EL (cell line): Measurements from ENCODE around the gene ENOSF1.
A peak's percentile ranks its signal among the peaks of the same experiment; 100 is the strongest.
"Not testable (repeated sequence)": the region's sequence is repeated elsewhere in the genome, so short reads cannot be mapped to it uniquely, and the experiment has no call there.

Experiments used
- DNase-seq: peaks from one replicate; pipeline ENCODE4 v3.0.0-alpha.2; 2016

Gene ENOSF1

DNA sequence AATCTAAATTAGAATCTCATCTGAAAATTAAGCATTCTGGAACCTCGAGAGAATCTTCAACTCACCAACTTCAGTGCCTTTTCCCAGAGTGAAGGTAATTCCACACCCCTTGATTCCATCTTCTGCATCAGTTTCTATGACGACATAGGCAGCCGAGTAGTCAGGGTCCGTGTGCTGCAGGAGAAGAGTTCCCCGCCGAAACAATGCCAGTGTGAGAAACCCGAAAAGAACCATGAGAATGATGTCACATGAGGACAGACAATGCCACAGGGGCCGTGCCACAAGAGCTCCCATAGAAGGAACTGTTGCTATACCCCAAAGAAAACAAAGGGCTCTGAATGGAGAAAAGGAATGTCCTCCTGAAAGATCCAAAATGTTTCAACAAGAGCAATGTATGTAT lies 6.0 kb downstream of the ENOSF1 start:
- DNase-seq, result no peak

DNA sequence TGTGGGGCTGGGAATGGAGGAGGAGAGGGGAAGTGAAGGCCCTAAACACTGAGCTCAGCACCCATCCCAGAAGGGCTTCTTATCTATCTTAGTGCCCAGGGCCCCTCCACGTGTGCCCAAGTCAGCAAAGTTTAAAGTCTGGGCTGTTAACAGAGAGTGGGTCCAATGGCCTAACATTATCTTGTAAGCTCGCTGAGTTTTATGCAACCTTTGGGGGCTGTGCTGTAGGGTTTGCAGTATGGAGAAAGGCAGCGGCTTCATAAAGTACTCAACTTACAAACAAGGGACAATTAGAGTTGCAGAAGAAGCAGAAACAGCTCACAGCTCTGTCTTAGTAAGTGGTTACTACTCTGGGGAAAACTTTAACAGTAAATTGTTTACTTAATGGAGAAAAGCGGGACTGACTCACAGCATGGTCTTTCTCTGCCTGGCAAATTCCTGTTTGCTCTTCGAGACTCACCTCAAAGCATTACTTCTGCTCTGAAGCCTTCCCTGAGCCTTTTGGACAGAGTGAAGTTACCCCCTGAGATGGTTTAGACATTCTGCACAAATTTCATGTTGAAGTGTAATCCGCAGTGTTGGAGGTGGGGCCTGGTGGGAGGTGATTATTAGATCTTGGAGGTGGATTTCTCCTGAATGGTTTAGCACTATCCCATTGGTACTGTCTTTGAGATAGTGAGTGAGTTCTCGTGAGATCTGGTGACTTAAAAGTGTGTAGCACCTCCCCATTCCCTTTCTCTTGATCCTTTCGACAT lies 9.0 kb downstream of the ENOSF1 start:
- DNase-seq, result peak; percentile 72

DNA sequence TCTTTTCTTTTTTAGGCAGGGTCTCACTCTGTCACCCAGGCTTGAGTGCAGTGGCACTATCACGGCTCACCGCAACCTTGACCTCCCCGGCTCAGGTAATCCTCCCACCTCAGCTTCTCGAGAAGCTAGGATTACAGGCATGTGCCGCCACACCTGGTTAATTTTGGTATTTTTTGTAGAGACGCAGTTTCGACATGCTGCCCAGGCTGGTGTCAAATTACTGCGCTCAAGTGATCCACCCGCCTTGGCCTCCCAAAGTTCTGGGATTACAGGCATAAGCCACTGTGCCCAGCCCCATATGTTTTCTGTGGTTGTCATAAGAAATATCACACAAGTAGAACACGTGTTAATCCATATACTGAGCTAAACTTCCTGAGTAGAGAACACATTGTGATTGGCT lies 14.6 kb downstream of the ENOSF1 start:
- no peak for DNase-seq

DNA sequence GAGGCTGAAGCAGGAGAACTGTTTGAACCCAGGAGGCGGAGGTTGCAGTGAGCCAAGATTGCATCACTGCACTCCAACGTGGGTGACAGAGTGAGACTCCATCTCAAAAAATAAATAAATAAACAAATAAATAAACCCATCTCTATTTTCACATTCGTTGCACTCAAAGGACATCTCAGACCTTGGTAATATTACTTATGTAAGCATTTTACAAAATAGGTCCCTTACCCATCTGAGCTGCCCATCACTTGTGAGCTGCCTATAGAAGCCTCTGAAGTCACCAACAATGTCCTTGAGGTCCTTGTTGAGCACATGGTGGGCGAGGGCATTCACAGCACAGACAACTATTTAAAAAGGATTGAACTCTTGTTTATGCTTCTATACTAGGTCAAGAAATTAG lies 15.4 kb downstream of the ENOSF1 start:
- DNase-seq, result no peak

DNA sequence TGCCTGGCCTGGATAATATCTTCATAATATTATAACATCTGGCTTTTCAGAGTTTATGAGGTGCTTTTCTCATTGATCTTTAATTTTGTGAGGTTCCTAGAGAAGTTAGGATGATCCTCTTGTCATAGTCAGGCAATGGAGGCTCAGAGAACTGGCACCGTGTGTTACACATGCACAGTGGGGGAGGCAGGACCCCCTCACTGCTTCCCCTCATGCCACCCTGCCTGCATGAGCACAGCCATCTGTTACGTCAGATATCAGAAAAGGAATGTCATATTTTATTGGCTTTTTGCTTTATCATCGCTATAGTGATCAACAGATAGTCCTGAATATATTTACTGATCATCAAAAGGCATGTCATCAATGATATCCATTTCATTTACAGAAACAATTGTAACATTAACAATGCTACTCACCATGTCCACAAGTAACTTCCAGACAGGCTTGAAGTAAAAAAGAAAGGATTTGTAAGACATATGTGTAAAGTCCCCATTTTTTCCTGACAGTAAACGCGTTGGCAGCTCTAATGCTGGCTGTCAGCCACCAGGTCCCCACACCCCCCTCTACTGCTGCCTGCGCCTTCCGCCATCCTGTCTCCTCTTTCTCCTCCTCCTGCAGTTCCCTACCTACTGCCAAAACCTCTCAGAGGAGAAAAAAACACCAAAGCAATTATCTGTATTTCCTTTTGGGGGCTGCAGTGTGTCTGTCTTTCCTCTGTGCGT lies 18.8 kb downstream of the ENOSF1 start:
- no peak for DNase-seq

DNA sequence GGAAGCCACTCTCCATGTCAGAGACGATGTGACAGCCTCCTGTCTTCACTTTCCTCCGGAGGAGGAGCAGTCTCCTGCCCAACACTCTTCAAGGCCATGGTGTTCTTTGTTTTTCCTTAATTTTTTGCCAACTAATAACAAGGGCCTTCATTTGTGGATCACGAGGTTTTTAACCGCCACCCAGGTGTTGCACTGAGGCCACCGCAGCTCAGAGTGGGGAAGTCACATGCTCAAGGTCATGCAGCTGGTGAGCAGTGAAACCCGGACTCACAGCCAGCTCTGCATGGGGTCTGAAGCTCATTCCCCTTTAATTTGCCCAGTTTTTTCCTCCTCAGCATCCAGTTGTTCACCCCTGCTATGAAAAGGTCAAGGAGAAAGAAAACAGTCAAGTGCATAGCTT lies 19.6 kb downstream of the ENOSF1 start:
- DNase-seq, result no peak

DNA sequence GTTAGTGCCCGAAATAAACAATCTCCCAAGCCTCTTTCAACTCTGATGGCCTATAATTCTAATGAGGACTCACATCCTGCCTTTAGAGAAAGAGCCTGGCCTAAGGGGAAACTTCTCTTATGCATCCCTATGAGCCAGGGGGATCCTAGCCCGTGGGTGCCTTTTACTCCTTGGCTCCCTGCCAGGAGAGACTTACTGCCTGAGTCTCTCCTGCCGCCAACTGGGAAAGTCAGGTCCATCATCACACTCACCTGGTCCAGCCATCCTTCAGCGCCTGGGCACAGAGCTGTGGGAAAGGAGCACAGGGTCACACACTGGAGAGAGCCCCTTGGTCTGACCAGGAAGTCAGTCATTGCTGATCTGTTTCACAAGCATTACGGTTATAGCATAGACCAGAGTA lies 24.1 kb downstream of the ENOSF1 start:
- DNase-seq, result no peak

DNA sequence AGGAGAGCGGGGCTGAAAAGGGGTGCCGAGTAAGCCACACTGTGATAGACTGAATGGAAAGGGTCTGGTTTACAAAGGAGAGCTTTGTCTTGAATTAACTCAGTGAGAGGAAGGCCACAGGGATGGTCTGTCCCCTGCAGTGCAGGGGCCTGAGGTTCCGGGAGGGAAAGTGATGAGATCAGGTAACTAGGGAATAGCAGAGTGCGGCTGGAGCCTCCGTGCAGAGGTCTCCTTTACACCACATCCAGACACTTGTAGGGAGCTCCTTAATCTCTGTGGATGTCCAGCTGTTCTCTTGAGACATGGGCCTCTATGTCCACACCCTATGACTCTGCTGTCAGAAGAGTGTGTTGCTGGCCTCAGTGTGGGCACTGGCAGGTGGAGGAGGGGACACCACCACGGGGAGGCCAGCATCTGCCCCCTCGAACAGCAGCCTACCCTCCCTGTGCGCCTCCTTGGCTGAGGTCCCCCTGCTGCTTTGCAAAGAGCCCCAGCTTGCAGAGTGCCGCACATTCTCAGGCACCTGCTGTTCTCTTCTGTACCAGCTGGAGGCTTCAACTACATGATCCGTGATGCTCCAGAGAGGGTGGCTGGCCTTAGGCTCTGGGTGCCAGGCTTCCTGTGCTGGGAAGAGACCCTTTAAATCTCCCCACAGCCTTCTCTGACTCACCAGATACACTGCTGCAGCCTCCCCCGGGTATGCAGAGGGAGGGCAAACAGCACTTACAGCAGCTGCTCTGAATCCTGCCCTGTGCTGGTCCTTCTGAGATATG lies 25.9 kb downstream of the ENOSF1 start:
- peak; percentile 20 for DNase-seq

DNA sequence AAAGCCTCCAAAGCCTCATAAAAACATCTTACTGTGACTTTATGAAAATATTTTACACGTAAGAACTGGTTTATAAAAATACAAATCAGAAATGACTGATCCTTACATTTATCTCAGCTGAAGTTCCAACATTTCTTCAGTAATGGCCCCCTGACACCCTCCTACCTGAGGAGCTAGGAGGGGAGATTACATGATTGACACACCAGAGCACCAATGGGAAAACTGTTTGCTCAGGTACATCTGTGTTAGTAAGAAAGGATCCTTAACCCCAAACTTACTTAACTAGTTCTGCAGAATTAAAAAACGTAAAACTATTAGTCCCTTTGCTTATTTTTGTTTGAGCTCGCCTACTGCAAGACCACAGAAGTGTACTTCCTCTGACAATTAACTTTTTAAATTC lies 27.0 kb downstream of the ENOSF1 start:
- DNase-seq, result no peak

DNA sequence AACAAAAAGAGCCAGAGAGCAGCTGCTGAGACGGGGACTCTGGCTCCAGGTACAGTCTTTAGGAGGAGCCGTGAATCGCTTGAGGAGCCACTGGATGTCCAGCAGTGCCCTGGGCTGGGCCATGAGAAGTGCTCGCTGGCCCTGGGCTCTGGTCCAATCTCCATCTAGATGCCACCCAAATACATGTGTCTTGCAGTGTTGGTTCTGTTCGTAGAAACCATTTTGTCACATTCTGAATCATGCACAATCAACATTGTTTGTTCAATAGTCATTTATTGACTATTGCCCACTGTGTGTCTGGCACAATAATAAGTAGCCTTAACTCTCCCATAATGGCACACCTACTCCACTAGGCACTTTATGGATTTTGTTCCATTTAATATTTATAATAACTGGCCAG lies 28.9 kb downstream of the ENOSF1 start:
- no peak for DNase-seq

DNA sequence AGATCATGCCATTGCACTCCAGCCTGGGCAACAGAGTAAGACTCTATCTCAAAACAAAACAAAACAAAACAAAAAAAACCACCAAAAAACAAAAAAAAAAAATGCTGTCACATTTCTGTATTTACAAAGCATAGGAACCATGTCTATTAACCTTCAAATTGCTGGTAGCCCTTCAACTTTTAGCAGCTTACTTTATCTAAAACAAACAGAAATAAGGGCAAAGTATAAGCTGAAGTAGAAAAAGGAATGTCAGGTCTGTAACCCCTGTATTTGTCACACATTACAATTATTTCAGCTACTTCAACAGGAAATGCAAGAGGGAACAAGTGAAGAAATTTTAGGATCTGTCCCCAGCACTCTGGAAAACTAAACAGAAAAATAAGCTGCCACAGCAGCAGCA lies 29.6 kb downstream of the ENOSF1 start:
- no peak for DNase-seq

DNA sequence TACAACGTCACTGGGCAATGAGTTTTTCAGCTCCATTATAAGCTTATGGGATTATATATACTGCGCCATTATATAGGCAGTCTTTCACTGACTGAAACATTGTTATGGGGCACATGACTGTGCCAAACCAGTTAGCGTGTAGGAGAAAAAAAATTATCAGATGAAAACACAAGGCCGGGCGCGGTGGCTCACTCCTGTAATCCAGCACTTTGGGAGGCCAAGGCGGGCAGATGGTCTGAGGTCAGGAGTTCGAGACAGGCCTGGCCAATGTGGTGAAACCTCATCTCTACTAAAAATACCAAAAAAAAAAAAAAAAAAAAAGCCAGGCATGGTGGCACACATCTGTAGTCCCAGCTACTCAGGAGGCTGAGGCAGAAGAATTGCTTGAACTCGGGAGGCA lies 30.0 kb downstream of the ENOSF1 start:
- not testable (repeated sequence) for DNase-seq

DNA sequence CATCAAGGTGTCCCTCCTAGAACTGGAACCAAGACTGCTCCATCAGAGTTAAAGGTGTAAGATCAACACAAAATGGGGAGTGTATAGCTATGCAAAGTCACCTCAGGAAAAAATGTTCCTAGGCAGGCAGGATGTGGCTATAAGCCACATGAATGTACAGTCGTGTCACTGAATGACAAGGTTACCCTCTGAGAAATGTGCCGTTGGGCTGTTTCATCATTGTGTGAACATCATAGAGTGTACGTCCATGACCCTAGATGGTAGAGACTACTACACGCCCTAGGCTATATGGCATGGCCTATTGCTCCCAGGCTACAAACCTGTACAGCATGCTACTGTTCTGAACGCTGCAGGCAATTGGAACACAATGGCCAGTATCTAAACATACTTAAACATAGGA lies 30.4 kb downstream of the ENOSF1 start:
- no peak for DNase-seq

DNA sequence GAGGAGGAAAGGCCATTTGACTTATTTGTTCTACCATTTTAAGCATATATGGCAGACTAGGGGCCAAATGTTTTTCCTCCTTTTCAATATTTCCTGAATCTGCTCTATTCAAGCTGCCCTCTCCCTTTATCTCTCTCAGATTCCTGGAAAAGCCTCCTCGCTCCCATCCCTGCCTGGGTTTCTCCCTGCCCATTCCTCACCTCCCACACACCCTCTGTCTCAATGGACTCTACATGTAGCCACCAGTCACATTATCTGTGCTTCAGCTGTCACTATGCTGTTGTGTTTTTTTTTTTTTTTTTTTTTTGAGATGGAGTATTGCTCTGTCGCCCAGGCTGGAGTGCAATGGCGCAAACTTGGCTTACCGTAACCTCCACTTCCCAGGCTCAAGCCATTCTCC lies 32.0 kb downstream of the ENOSF1 start:
- no peak for DNase-seq

DNA sequence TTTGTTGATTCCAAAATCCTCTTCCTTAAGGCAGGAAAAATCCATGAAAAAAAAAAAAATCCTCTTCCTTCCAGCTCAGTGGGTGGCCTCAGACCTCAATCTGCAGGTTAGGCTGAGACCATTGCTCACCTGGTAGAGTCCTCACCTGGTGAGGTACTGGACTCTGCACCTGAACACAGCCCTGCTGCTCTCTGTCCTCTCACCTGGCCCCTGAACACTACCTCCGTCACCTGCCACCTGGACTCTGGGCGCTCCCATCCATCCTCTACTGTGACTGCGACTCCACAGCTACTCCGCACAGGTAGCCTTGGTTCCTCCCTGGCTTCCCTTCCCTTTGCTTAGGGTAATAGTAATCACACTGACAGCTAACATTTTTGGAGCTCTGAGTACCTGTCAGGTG lies 32.9 kb downstream of the ENOSF1 start:
- DNase-seq, result no peak

DNA sequence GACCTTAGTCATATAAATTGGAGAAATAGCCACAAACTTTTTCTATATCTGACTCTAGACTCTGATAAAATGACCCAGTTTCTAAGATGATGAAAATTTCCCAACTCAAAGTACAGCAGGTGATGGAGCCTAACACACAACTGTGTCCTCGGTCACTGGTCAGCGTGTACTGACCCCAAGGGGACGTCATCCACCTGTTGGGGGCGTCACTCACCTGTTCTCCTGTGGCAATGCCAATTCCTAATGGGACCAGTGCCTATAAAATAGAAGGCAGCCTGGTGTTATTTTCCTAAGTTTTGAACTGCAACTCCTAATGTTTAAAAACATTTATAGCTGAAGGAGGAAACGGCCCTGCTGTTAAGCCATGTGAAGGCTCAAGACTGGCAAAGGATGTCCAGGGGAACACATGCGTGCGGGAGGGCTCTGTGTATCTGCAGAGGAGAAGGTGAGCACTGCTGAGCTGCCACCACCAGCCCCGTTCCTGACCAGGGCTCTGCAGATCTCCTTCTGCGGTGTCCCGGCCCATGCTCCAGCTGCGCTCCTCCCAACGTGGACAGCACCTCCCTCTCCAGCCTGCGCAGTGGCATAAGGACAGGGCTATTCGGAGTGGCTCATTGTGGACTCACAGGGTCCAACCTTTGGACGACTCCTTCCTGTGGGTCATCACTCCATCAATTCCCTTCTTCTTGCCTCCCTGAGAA lies 33.8 kb downstream of the ENOSF1 start:
- DNase-seq, result no peak

DNA sequence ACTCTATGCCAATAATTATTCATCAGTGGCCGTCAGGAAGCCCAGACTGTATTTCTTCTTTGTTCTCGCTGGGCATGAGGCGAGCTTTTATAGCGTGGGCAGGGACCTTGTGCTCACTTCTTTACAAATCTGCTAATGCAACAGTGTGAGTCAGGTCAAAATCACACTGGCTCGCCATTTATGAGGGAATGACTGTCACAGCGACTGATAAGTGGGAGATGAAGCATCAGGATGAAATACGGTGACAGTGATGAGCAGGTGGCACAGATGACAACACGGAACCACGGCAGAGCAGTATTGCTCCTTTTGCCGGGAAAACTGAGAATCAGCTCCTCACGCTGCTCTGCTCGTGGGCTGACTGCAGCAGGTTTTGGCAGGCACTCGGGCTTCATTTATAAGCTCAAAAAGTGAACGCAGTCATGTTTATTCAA lies 34.5 kb downstream of the ENOSF1 start:
- no peak for DNase-seq

DNA sequence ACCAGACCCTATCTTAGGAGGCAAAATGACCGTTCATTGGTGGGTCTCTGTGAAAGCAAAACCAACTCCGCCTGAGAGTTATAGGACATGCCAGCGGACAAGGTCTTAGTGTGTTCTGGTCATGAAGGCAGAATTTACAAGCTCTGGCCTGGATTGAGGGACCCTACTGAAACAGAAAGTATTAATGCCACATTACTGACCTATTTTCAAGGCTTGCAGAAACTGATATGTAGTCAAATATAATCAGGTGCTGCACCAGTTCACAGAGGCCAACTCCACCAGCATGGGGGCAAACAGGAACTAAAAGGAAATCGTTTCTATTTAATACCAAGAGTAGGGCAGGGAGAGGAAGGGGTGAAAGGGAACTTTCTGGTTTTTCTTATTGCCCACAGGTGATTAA lies 35.3 kb downstream of the ENOSF1 start:
- DNase-seq, result no peak

DNA sequence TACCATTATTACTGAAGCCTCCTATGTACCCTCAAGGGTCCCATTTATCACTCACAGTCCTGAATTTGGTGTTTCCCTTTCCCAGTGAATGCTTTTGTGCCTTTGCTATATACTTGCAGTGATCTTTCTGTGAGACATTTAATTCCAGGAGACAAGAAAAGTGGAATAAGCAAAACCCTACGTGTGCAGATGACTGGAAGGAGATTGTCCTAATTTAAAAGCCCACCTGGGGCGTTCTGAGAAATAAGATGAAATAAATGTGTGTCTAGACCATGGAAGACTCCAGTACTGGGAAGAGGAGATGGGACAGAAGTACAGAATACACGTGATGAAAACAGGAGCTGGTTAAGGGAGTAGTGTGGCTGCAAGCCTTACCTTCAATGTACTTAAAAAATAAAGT lies 35.7 kb downstream of the ENOSF1 start:
- DNase-seq, result no peak

DNA sequence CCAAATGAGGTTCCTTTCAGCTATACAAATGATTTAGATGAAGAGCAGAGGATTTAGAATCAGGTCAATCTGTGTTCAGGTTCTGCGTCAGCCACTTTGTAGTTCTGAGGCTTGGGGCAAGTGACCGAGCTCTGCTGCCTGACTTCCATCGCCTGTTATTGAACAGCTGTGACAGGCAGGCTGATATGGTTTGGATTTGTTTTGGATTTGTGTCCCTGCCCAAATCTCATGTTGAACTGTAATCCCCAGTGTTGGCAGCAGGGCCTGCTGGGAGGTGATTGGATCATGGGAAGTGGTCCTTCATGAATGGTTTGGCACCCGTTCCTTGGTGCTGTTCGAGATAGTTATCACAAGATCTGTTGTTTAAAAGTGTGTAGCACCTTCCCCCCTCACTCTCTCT lies 36.4 kb downstream of the ENOSF1 start:
- no peak for DNase-seq

DNA sequence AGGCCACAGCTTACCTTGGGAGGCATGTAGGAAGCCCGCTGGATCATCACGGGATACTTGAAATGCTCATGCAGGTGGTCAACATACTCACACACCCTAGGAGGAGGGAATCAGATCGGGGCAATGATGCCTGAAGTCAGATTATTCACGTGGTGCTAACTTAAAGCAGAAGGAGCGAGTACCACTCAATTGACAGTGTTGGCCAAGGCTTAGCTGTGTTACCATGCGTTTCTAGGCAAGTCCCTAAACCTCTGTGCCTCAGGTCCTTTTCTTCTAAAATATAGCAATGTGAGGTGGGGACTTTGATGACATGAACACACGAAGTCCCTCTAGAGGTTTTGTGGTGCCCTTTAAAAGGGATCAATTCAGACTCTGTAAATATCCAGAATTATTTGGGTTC lies 37.1 kb downstream of the ENOSF1 start:
- no peak for DNase-seq

DNA sequence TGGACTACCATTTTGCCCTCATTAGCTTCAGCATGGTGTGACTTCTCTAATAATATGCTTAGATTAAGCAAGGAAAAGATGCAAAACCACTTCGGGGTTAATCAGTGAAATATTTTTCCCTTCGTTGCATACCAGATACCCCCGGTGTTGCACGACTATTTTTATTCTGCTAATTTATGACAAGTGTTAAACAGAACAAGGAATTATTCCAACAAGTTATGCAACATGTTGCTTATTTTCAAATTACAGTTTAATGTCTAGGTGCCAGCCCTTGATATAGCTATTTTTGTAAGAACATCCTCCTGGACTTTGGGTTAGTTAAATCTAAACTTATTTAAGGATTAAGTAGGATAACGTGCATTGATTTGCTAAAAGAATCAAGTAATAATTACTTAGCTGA lies 38.7 kb downstream of the ENOSF1 start:
- no peak for DNase-seq

DNA sequence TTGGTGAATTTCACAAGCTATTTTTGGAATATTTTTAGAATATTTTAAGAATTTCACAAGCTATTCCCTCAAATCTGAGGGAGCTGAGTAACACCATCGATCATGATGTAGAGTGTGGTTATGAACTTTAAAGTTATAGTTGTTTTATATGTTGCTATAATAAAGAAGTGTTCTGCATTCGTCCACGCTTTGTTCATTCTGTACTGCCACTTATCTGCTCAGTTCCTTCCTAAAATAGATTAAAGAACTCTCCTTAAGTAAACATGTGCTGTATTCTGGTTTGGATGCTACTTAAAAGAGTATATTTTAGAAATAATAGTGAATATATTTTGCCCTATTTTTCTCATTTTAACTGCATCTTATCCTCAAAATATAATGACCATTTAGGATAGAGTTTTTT lies 39.1 kb downstream of the ENOSF1 start:
- no peak for DNase-seq
